GM23338 (cell line): ENCODE results near the gene WWP2.
"Not testable (repeated sequence)": the region's sequence is repeated elsewhere in the genome, so short reads cannot be mapped to it uniquely, and the experiment has no call there.

Experiments used
- CTCF ChIP-seq, 2 experiments: fragments of 200-600 bp in 1 of 2; sonication (generic) in 1 of 2; conservative IDR thresholded peaks; 2 replicates each; pipeline versions ENCODE4 v1.5.1 to v1.6.1; 2016 to 2017; ENCODE audit warnings: antibody characterized with exemption in 2 of 2, low read depth in 2 of 2, mild to moderate bottlenecking in 2 of 2, moderate library complexity in 1 of 2
- EZH2 ChIP-seq: fragments of 200-600 bp; sonication (generic); IDR thresholded peaks from one replicate; pipeline ENCODE4 v1.8.0; 2017; ENCODE audit warnings: antibody characterized with exemption, mild to moderate bottlenecking, low read depth; ENCODE audit not compliant: unreplicated experiment
- EZH2phosphoT487 ChIP-seq: fragments of 200-600 bp; sonication (generic); IDR thresholded peaks from one replicate; pipeline ENCODE4 v1.8.1; 2018; ENCODE audit warnings: antibody characterized with exemption; ENCODE audit not compliant: unreplicated experiment
- NANOG ChIP-seq: IDR thresholded peaks from 2 replicates; pipeline ENCODE4 v1.6.1; 2016; ENCODE audit warnings: antibody characterized with exemption, borderline replicate concordance
- POLR2AphosphoS5 ChIP-seq: IDR thresholded peaks from 2 replicates; pipeline ENCODE4 v1.6.1; 2016; ENCODE audit warnings: antibody characterized with exemption, low read depth
- REST ChIP-seq: IDR thresholded peaks from one replicate; pipeline ENCODE4 v1.6.1; 2018; ENCODE audit warnings: antibody characterized with exemption; ENCODE audit not compliant: unreplicated experiment

GRCh38 chr16:69968125-69968524, 206.0 kb downstream of the WWP2 start:
- not testable (repeated sequence) for TF ChIP-seq CTCF (conservative IDR thresholded peaks at IDR 0.05; ENCODE audit: low read depth in 2 of 2); NANOG; EZH2; REST; EZH2phosphoT487; POLR2AphosphoS5
